ENCODE data around the gene AP2A1. TPM values are rescaled to one million over a fixed set of nuclear protein-coding genes. Genes with fewer than 3 reads are reported as not detected.

Gene AP2A1
- total and polyA plus RNA-seq, 10 of the 15 experiments (the other 5 are each of a cell fraction or from before 2014, with no cell fraction given), result 0.68 to 78.8 (median 33.8) TPM

DNA sequence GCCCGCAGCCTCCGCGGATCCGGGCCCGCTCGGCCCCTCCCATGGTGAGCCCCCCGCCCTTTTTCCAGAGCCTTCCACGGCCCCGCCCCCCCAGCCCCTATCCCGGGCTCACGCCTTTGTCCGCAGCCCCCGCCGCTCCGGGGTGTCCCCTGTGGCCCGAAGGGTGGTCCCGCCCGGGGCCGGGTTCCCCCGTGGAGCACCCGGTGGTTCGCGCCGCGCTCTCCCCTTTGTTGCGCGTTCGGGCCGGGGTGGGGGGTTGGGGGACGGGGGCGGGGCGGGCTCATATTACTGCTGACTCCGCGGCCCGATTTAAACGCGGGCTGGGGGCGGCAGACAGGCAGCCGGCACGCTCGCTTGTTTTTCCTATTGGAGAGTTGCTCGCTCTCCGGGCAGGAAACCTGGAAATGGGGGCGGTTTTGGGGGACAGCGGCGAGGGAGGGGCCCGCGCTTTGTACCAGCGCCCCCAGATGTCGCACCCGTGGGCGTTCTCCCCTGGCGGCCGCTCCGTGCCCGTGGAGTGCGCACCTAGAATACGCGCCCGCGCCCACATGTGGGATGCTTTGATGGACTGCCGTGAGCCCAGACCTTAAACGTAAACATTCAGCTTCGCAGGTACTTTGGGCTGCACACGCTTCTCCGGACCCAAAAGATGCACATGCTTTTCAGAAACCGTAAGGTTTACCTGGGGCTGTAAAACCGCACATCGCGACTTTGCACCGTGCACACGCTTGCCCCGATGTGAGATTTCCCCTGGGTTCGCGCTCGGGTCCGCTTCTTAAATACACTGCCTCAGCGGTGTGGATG lies 84.9 kb downstream of the AP2A1 start (continued):
- TF ChIP-seq TARDBP (IDR thresholded peaks at IDR 0.05; ENCODE audit: borderline replicate concordance) (no peak), MYB (IDR thresholded peaks at IDR 0.05; ENCODE audit: borderline replicate concordance, low read depth, low read length) (no peak), EGR1 (IDR thresholded peaks at IDR 0.05; ENCODE audit: borderline replicate concordance in 1 of 2, low read depth in 2 of 2, low read length in 2 of 2) (peak in 1 of 2 experiments; percentile 5; a peak in 1 of 3 replicates), NFXL1 (IDR thresholded peaks at IDR 0.05; ENCODE audit: borderline replicate concordance) (no peak), ASH2L (IDR thresholded peaks at IDR 0.05; ENCODE audit: borderline replicate concordance, low read depth) (no peak), SIX5 (IDR thresholded peaks at IDR 0.05; ENCODE audit: low read depth, low read length, severe bottlenecking) (no peak), ZNF622 (IDR thresholded peaks at IDR 0.05) (no peak), BHLHE40 (IDR thresholded peaks at IDR 0.05; ENCODE audit: borderline replicate concordance in 1 of 2, low read depth in 2 of 2, low read length in 1 of 2) (no peak), ZZZ3 (IDR thresholded peaks at IDR 0.05; ENCODE audit: control insufficient read depth, insufficient read length, low read depth) (no peak)
- TF ChIP-seq, protein P1, sequence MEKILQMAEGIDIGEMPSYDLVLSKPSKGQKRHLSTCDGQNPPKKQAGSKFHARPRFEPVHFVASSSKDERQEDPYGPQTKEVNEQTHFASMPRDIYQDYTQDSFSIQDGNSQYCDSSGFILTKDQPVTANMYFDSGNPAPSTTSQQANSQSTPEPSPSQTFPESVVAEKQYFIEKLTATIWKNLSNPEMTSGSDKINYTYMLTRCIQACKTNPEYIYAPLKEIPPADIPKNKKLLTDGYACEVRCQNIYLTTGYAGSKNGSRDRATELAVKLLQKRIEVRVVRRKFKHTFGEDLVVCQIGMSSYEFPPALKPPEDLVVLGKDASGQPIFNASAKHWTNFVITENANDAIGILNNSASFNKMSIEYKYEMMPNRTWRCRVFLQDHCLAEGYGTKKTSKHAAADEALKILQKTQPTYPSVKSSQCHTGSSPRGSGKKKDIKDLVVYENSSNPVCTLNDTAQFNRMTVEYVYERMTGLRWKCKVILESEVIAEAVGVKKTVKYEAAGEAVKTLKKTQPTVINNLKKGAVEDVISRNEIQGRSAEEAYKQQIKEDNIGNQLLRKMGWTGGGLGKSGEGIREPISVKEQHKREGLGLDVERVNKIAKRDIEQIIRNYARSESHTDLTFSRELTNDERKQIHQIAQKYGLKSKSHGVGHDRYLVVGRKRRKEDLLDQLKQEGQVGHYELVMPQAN (conservative IDR thresholded peaks at IDR 0.05), result 0 out of 2 replicates have a peak, but pooled peaks have one; percentile 14
- TF ChIP-seq, protein P2, sequence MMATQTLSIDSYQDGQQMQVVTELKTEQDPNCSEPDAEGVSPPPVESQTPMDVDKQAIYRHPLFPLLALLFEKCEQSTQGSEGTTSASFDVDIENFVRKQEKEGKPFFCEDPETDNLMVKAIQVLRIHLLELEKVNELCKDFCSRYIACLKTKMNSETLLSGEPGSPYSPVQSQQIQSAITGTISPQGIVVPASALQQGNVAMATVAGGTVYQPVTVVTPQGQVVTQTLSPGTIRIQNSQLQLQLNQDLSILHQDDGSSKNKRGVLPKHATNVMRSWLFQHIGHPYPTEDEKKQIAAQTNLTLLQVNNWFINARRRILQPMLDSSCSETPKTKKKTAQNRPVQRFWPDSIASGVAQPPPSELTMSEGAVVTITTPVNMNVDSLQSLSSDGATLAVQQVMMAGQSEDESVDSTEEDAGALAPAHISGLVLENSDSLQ (IDR thresholded peaks at IDR 0.05), result peak; percentile 46; the same call in 1 of the 2 replicates

Measured in GM12878 (cell line).